GM19351 (cell line): Measurements from ENCODE around the gene STRN4.

ENCODE experiments used
- ATAC-seq: cut with Tn5 transposase; IDR thresholded peaks from one replicate; pipeline ENCODE4 v1.9.1; 2021; ENCODE audit warnings: mild to moderate bottlenecking, moderate library complexity; ENCODE audit not compliant: unreplicated experiment

STRN4 gene

GRCh38 chr19:46727757-46728156 lies 18.5 kb downstream of the STRN4 start:
- no peak for ATAC-seq

- no peak for ATAC-seq
Measured at GRCh38 chr19:46726971-46727501, 19.2 kb downstream of the STRN4 start.

- ATAC-seq, result no peak
Measured at GRCh38 chr19:46726551-46726950, 19.7 kb downstream of the STRN4 start.

- no peak for ATAC-seq
Measured at GRCh38 chr19:46725859-46726393, 20.3 kb downstream of the STRN4 start.

- no peak for ATAC-seq
Measured at GRCh38 chr19:46725036-46725820, 21.0 kb downstream of the STRN4 start.

- ATAC-seq, result no peak
Measured at GRCh38 chr19:46724468-46724867, 21.8 kb downstream of the STRN4 start.

- ATAC-seq, result no peak
Measured at GRCh38 chr19:46723471-46723870, 22.8 kb downstream of the STRN4 start.

GRCh38 chr19:46723023-46723461 lies 23.2 kb downstream of the STRN4 start:
- ATAC-seq, result no peak

- no peak for ATAC-seq
Measured at GRCh38 chr19:46722421-46723022, 23.7 kb downstream of the STRN4 start.

GRCh38 chr19:46722004-46722380 lies 24.3 kb downstream of the STRN4 start:
- ATAC-seq, result no peak

- ATAC-seq, result no peak
Measured at GRCh38 chr19:46721269-46722003, 24.8 kb downstream of the STRN4 start.

- ATAC-seq, result no peak
Measured at GRCh38 chr19:46720503-46721239, 25.6 kb downstream of the STRN4 start.

GRCh38 chr19:46719629-46720502 lies 26.4 kb downstream of the STRN4 start:
- ATAC-seq, result no peak

- no peak for ATAC-seq
Measured at GRCh38 chr19:46718934-46719622, 27.2 kb downstream of the STRN4 start.

- peak; percentile 35 for ATAC-seq
Measured at GRCh38 chr19:46718157-46718933, 27.9 kb downstream of the STRN4 start.

- no peak for ATAC-seq
Measured at GRCh38 chr19:46717716-46718143, 28.5 kb downstream of the STRN4 start.

GRCh38 chr19:46717034-46717715 lies 29.1 kb downstream of the STRN4 start, which contains the start of gene PRKD2:
Gene PRKD2 (minus strand): TSS chr19:46717114. CDS start chr19:46716370, 744 bp downstream.
- ATAC-seq, result peak; percentile 41

GRCh38 chr19:46716672-46717033 lies 29.6 kb downstream of the STRN4 start:
- ATAC-seq, result no peak
